ENCODE results near the gene ADTRP.

ADTRP gene

GRCh38 chr6:11740875-11741274, 37.7 kb downstream of the ADTRP start:
- no peak for DNase-seq
- in situ Hi-C loops (cut with HindIII; ENCODE audit: low pct_ligation_motif_present, low pct_unique_long_range_greater_than_20kb, low sequenced_read_pairs): no loop called here

GRCh38 chr6:11738661-11739375, 39.8 kb downstream of the ADTRP start:
- no peak for DNase-seq
- in situ Hi-C loops (cut with HindIII; ENCODE audit: low pct_ligation_motif_present, low pct_unique_long_range_greater_than_20kb, low sequenced_read_pairs): no loop called here

GRCh38 chr6:11738234-11738633, 40.4 kb downstream of the ADTRP start:
- no peak for DNase-seq
- in situ Hi-C loops (cut with HindIII; ENCODE audit: low pct_ligation_motif_present, low pct_unique_long_range_greater_than_20kb, low sequenced_read_pairs): no loop called here

- no peak for DNase-seq
- in situ Hi-C loops (cut with HindIII; ENCODE audit: low pct_ligation_motif_present, low pct_unique_long_range_greater_than_20kb, low sequenced_read_pairs): no loop called here
Measured at GRCh38 chr6:11736601-11737000, 42.0 kb downstream of the ADTRP start.

- no peak for DNase-seq
- in situ Hi-C loops (cut with HindIII; ENCODE audit: low pct_ligation_motif_present, low pct_unique_long_range_greater_than_20kb, low sequenced_read_pairs): no loop called here
Measured at GRCh38 chr6:11734861-11735613, 43.6 kb downstream of the ADTRP start.

GRCh38 chr6:11732036-11732631, 46.5 kb downstream of the ADTRP start:
- in situ Hi-C loops (cut with HindIII; ENCODE audit: low pct_ligation_motif_present, low pct_unique_long_range_greater_than_20kb, low sequenced_read_pairs): no loop called here
- DNase-seq: no peak

GRCh38 chr6:11731423-11731822, 47.2 kb downstream of the ADTRP start:
- in situ Hi-C loops (cut with HindIII; ENCODE audit: low pct_ligation_motif_present, low pct_unique_long_range_greater_than_20kb, low sequenced_read_pairs): no loop called here
- no peak for DNase-seq

GRCh38 chr6:11730641-11731040, 48.0 kb downstream of the ADTRP start:
- in situ Hi-C loops (cut with HindIII; ENCODE audit: low pct_ligation_motif_present, low pct_unique_long_range_greater_than_20kb, low sequenced_read_pairs): no loop called here
- no peak for DNase-seq

- DNase-seq: no peak
- in situ Hi-C loops (cut with HindIII; ENCODE audit: low pct_ligation_motif_present, low pct_unique_long_range_greater_than_20kb, low sequenced_read_pairs): no loop called here
Measured at GRCh38 chr6:11729076-11729475, 49.5 kb downstream of the ADTRP start.

- no peak for DNase-seq
Measured at GRCh38 chr6:11727998-11728961, 50.3 kb downstream of the ADTRP start.

GRCh38 chr6:11727346-11727997, 51.1 kb downstream of the ADTRP start:
- in situ Hi-C loops (cut with HindIII; ENCODE audit: low pct_ligation_motif_present, low pct_unique_long_range_greater_than_20kb, low sequenced_read_pairs): no loop called here
- no peak for DNase-seq

More at GRCh38 chr6:11727998-11728961, 50.3 kb downstream of the ADTRP start:
- in situ Hi-C loops (cut with HindIII; ENCODE audit: low pct_ligation_motif_present, low pct_unique_long_range_greater_than_20kb, low sequenced_read_pairs): no loop called here

GRCh38 chr6:11724286-11724685, 54.3 kb downstream of the ADTRP start:
- in situ Hi-C loops (cut with HindIII; ENCODE audit: low pct_ligation_motif_present, low pct_unique_long_range_greater_than_20kb, low sequenced_read_pairs): no loop called here
- DNase-seq: no peak

- no peak for DNase-seq
- in situ Hi-C loops (cut with HindIII; ENCODE audit: low pct_ligation_motif_present, low pct_unique_long_range_greater_than_20kb, low sequenced_read_pairs): no loop called here
Measured at GRCh38 chr6:11722805-11723631, 55.6 kb downstream of the ADTRP start.

GRCh38 chr6:11722220-11722619, 56.4 kb downstream of the ADTRP start:
- in situ Hi-C loops (cut with HindIII; ENCODE audit: low pct_ligation_motif_present, low pct_unique_long_range_greater_than_20kb, low sequenced_read_pairs): no loop called here
- DNase-seq: no peak

- in situ Hi-C loops (cut with HindIII; ENCODE audit: low pct_ligation_motif_present, low pct_unique_long_range_greater_than_20kb, low sequenced_read_pairs): no loop called here
- no peak for DNase-seq
Measured at GRCh38 chr6:11718463-11718862, 60.1 kb downstream of the ADTRP start.

- in situ Hi-C loops (cut with HindIII; ENCODE audit: low pct_ligation_motif_present, low pct_unique_long_range_greater_than_20kb, low sequenced_read_pairs): no loop called here
- no peak for DNase-seq
Measured at GRCh38 chr6:11718031-11718430, 60.6 kb downstream of the ADTRP start.

GRCh38 chr6:11714798-11715285, 63.8 kb downstream of the ADTRP start:
- DNase-seq: no peak
- in situ Hi-C loops (cut with HindIII; ENCODE audit: low pct_ligation_motif_present, low pct_unique_long_range_greater_than_20kb, low sequenced_read_pairs): no loop called here
